B cell (primary cell): ENCODE measurements around the gene HABP2.

Experiments used
- CTCF ChIP-seq: fragments of 200-600 bp; IDR thresholded peaks from one replicate; pipeline ENCODE4 v1.8.0; 2022; ENCODE audit warnings: antibody characterized with exemption, mild to moderate bottlenecking
- EZH2 ChIP-seq: IDR thresholded peaks from 2 replicates; pipeline ENCODE4 v1.6.1; 2012; ENCODE audit warnings: borderline replicate concordance, low read depth, mild to moderate bottlenecking, moderate library complexity, low read length; ENCODE audit not compliant: insufficient read depth, poor library complexity, severe bottlenecking

GRCh38 chr10:113538151-113538550 lies 14.7 kb upstream of the HABP2 start:
- TF ChIP-seq CTCF (no peak), EZH2 (no peak)
